Measurements from ENCODE around the gene CABLES1. TPM values are rescaled to one million over a fixed set of nuclear protein-coding genes. Genes with fewer than 3 reads are reported as not detected.
"Not testable (repeated sequence)": the region's sequence is repeated elsewhere in the genome, so short reads cannot be mapped to it uniquely, and the experiment has no call there.

CABLES1 gene
- total RNA-seq, 1 experiment from 2014 or later: 1.7 TPM

DNA sequence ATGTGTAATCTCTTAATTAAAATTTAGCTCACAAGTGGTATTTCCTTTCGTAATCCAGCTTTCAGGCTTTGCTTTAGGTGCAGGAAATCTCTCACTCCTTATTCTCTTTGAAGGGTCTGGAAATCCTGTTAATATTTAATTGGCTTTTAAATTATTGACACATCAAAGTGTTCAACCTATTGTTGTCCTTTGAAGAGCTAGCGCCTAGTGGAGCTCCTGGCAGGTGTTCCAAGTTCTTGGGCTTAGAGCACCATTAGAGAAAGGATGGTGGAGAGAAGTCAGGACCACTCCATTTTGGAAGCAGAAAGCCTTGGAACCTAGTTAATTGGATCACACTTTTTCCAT lies 92.4 kb downstream of the CABLES1 start:
- no peak for DNase-seq (ENCODE audit: low read depth)
- in situ Hi-C loops (cut with HindIII; ENCODE audit: low pct_unique_long_range_greater_than_20kb, low sequenced_read_pairs): no loop called here

DNA sequence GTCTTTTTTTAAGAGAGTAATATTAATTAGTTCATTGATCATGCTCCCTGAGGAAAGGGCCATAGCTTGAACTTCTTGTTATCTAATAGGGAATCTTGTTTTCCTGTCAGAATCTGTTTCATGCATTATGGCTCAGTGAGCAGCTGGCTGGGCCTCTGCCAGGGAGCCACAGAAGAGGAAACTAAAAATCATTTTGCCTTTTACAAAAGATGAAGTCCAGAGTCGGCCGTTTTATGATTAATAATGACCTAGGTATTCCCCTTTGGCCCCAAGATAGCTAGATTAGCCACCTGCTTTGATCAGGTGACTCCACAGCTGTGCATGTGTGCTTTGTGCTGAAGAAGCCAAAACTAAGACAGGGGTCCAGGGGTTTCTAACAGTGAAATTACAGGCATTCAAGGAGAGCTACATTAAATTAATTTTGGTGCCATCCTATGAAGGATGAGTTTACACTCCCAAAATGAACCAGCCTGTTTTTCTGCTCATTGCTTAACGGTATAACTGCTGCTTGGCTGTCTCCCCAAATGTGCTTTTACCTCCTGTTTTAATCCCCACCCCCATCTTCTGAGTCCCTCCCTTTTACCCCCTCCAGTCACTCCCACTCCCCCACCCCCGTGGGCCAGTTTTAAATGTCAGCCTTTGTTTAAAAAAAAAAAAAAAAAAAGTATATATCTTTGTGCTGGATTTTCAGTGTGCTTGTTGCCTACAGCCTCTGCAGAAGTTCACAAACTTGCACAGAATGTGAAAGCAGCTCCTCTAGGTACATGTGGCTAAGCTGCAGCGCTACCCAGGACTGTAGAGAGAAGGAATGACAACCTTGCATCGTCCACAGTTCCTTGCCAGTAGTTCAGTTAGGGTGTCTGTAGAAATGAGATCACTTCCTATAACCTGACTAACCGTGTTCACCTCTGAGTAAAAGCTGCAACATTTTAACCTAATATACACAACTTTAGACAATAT lies 93.1 kb downstream of the CABLES1 start:
- in situ Hi-C loops (cut with HindIII; ENCODE audit: low pct_unique_long_range_greater_than_20kb, low sequenced_read_pairs): no loop called here
- peak; percentile 3 for DNase-seq (ENCODE audit: low read depth)

DNA sequence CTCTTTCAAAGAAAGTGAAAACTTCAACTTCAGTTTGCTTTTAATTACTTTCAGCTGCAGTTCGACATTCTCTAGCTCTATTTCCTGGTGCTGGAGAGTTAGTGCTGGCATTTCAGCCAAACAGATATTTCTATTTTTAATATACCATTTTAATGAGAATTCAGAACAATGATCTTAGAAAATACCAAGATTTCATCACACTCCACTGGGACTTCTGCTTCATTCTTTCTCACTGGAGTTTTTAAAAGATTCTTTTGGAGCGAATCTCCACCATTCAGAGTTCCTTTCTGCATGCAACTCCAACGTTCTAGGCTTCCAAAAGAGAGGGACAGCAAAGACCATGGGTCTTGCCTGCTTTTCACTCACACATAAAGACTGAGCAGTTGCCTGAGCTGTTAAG lies 94.2 kb downstream of the CABLES1 start:
- in situ Hi-C loops (cut with HindIII; ENCODE audit: low pct_unique_long_range_greater_than_20kb, low sequenced_read_pairs): no loop called here
- DNase-seq (ENCODE audit: low read depth): no peak

DNA sequence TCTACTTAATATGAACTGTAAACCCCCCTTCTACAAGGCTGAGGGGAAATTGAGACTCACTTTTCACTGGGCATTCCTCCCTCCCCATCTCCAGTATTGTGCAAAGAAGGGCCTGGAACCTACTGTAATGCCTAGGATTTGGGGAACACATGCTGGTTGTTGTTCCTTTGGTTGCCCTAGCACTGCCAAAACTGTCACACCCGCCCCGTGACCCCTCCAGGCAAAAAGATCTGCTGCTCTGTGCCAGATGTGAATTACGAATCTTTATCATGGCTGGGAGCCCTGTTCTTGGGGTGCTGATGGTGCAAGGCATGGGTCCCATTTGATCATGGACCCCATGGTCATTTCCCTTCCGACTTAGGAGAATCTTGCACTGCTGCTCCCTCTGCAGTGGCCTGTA lies 95.4 kb downstream of the CABLES1 start:
- in situ Hi-C loops (cut with HindIII; ENCODE audit: low pct_unique_long_range_greater_than_20kb, low sequenced_read_pairs): no loop called here
- DNase-seq (ENCODE audit: low read depth): no peak

DNA sequence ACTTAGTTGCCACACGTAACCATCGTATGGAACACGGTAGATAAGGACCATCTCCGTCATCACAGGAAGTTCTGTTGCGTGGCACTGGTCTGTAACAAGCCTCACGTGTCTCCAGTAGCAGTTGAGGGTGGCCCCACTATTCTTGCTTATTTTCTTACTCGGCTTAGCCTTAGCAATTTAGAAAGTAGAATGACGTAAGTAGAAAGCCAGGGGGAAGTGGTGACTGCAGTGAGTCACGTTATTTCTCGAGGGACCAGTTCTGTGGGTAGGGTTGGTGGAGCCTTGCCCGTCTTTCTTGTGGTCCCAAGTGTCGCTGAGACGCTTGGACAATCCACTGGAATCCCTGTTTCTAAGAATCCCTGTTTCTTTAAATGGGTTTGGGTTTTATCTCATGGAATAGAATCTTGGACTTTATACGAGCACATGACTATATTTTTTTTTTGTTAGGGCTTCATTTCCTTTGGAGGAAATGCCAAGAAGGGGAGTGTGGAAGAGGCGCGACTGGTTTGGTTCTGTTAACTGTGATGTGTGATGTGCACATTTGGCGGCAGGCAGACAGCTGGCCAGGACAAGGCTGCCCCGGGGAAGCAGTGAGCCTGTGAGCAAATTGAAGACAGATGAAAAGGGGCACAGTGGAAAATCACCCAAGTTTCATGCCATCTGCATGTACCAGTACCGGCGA lies 96.2 kb downstream of the CABLES1 start:
- no peak for DNase-seq (ENCODE audit: low read depth)
- in situ Hi-C loops (cut with HindIII; ENCODE audit: low pct_unique_long_range_greater_than_20kb, low sequenced_read_pairs): no loop called here

DNA sequence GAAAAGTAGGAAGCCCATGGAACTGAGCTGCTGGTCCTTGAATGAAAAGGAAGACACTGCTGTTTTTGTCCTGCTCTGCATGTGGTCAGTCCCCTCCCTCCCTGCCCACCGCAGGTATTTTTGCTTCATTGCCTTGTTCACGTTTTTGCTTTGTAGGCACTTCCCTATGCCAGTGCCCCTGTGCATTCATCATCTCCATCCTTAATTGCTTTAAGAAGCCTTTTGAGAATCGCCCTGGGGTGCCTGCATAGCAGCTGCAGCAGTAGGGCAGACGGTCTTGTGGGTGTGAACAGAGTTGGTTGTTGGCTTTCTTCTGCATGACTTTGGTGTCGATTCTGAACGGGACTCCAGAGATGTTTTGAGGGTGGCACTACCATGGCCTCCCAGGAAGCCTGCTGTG lies 97.0 kb downstream of the CABLES1 start:
- in situ Hi-C loops (cut with HindIII; ENCODE audit: low pct_unique_long_range_greater_than_20kb, low sequenced_read_pairs): no loop called here

DNA sequence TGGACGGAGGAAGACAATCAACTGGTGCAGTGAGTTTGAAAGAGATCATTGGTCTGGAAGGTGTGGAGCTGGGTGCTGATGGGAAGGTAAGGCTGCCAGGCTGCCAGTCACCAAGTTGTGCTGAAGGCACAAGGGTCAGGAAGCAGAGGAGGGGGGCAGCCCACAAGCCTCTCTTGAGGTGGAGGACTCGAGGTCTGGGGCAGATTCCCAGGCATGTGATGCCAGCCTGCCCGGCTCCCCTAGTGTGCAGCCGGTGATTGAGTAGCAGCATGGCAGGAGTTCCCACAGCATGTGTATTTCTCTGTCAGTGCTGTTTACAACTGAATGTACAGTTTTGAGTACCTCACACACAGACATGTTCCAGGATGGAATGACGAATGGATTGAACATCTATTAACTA lies 99.3 kb downstream of the CABLES1 start:
- no peak for DNase-seq (ENCODE audit: low read depth)
- in situ Hi-C loops (cut with HindIII; ENCODE audit: low pct_unique_long_range_greater_than_20kb, low sequenced_read_pairs): no loop called here

More for the DNA sequence above, 97.0 kb downstream of the CABLES1 start:
- DNase-seq (ENCODE audit: low read depth): no peak

DNA sequence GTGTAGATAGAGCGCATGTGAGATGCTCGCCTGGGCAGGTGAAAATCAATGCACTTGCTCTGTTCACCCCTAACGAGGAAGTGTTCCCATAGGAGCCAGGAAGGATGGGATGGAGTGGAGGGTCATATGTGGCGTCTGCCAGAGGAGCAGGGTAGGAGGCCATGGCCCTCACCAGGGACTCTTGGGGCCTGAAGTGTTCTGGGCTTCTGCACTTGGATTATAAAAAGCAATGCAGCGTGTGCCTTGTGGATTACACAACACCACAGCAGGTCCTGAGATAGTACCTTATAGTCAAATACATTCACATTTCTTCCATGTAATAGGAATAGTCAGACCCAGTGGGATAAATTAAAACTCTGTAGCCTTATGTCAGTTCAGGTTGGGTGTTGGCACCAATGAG lies 100.1 kb downstream of the CABLES1 start:
- in situ Hi-C loops (cut with HindIII; ENCODE audit: low pct_unique_long_range_greater_than_20kb, low sequenced_read_pairs): no loop called here

DNA sequence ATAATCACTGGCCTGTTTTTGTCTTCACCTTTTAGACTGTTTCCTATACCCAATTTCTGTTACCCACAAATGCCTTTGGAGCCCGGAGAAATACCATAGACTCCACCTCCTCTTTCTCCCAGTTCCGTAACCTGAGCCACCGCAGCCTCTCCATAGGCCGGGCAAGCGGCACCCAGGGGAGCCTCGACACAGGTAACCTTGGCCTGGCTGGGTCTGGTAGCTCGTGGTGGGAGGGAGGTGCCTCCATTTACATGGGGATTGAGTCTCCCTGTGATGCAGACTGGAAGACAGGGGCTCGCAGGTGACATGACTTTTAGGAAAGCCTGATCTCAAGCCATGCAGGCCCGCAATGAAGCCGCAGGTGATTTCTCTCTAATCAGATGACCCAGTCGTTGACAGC lies 100.6 kb downstream of the CABLES1 start:
- DNase-seq (ENCODE audit: low read depth): no peak
- in situ Hi-C loops (cut with HindIII; ENCODE audit: low pct_unique_long_range_greater_than_20kb, low sequenced_read_pairs): no loop called here

More for the DNA sequence above, 100.1 kb downstream of the CABLES1 start:
- DNase-seq (ENCODE audit: low read depth): no peak

DNA sequence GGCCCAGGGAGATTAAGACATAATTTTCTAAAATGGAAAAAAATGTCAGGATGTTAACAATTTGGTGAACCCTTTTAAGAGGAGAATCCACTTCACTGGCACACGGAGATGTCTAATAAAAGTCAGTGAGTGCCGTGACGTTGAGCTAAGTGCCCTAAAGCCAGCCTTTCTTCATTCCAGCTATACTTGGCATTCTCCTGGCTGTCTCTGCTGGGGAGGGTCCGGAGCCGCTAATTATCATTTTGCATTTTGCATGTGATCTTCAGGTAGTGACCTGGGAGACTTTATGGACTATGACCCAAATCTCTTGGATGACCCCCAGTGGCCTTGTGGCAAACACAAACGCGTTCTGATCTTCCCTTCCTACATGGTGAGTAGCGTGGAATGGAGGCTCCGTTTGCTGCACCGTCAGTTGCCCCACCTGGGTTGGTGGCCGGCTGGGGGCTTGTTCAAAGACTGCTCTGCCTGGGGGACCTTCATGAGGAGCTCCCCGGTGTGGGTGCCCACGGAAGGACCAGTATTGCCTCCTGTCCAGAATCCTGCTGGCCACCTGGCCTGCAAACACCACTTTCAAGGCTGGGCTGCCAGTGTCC lies 101.7 kb downstream of the CABLES1 start:
- in situ Hi-C loops (cut with HindIII; ENCODE audit: low pct_unique_long_range_greater_than_20kb, low sequenced_read_pairs): no loop called here
- no peak for DNase-seq (ENCODE audit: low read depth)

DNA sequence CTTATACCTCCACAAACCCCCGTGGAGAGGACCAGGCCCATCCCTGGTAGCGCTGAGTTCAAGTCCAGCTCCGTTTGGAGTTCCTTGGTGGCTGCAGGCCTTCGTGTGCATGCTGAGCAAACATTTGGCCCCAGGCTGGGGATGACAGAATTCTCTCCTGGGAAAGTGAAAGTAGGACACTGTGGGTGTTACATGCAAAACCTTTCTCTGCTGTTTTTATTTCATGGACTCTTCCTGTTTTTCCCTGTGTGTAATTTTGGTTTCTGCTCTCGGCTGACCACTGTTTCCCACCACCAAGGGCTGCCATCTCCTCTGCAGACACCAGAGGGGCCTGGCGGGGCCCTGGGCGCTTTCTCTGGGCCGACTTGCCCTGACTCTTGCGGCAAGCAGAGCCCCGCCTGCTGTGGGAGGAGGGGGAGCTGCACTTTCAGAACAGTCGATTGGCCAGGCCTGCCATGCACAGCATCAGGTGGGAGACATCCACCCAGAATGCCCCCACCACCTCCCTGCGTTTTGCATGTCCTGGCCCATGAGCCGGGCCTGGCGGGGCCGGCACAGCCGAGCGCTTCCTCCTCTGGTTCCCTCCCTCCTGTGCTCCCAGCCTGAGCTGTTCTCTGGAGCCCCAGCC lies 102.4 kb downstream of the CABLES1 start:
- in situ Hi-C loops (cut with HindIII; ENCODE audit: low pct_unique_long_range_greater_than_20kb, low sequenced_read_pairs): no loop called here
- DNase-seq (ENCODE audit: low read depth): no peak

DNA sequence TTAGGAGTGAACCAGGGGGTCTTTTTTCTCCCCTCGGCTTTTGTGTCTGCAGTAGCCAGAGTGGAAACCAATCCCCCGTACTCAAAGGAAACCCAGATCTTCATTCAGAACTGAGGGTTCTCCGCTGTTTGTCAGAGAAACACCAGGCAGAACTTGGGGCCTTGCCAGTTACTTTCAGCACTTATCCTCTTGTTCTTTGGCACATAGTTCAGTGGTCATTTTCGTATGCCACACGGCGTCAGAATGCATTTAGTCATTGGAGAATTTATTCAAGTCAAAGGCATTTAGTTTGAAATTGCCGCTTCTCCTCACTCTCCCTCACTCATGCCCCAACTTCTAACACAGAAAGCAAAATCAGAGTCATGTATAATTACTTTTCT lies 102.9 kb downstream of the CABLES1 start:
- DNase-seq (ENCODE audit: low read depth): no peak
- in situ Hi-C loops (cut with HindIII; ENCODE audit: low pct_unique_long_range_greater_than_20kb, low sequenced_read_pairs): no loop called here

DNA sequence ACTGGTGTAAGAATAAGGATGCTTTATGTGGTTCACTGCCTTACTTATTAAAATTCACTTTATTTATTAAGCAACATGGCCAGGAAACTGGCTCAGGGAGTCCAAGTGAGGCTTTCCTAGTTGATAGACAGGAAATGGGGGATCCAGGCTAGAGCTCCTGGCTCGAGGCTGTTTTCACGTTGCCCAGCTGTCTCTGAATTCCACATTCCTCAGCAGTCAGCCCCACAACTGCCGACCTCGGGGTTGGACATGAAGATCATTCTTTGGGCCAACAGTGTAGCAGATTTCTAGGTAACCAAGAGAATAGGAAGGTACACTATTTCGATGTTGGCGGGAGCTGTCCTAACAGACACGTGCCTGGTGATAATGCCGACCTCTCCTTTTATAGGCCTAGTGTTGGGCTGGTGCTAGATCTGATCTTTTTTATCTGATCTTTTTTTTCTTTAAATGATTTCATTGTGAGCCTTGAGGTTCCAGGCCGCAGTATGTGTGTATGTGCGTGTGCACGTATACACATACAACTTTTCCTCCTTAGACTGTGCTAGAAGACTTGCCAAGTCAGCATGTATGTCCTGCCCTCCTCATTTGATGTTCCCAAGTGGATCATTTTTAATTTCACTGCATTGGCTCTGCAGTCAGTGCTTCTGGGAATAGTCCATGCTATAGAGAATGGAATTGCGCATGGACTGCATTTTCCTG lies 103.5 kb downstream of the CABLES1 start:
- in situ Hi-C loops (cut with HindIII; ENCODE audit: low pct_unique_long_range_greater_than_20kb, low sequenced_read_pairs): no loop called here
- DNase-seq (ENCODE audit: low read depth): no peak

DNA sequence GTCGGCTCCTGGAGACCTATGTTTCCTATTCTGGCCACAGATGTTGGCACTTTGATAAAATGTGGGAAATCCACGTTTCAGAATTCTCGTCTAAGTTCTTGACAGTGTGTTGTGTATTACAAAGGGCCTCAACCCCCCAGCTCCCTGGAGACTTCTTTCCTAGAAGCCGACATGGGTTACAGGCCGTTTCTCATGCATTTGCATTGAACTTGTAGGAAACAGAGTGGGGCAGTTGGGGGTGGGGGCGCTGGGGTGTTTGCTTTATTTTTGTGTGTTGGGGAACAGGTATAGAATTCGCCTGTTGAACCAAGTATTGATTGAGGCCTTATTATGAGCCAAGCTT lies 104.0 kb downstream of the CABLES1 start:
- in situ Hi-C loops (cut with HindIII; ENCODE audit: low pct_unique_long_range_greater_than_20kb, low sequenced_read_pairs): no loop called here
- no peak for DNase-seq (ENCODE audit: low read depth)

DNA sequence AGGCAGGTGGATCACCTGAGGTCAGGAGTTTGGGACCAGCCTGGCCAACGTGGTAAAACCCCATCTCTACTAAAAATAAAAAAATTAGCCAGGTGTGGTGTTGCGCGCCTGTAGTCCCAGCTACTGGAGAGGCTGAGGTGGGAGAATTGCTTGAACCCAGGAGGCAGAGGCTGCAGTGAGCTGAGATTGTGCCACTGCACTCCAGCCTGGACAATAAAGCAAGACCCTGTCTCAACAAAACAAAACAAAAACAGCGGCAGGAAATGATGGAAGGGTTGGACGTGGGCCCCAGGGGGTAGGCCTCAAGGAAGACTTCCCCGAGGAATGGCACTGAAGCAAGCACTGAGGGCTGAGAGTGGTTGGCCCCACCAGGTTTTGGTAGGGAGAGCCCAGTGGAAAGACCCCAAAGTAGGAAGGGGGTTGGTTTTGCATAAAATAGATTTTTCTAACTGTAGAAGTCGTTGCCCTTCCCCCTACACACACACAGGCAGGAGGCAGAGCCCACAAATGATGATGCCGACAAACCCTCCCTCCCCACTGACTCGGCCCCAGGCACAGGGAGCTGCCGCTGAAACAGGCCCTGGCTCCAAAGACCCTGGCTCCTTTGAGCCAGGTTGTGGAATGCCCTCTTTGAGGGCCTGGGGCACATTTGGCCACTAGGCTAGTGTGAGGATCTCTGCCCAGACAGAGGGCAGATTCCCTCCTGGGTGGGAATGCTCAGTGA lies 104.8 kb downstream of the CABLES1 start:
- no peak for DNase-seq (ENCODE audit: low read depth)
- in situ Hi-C loops (cut with HindIII; ENCODE audit: low pct_unique_long_range_greater_than_20kb, low sequenced_read_pairs): no loop called here

DNA sequence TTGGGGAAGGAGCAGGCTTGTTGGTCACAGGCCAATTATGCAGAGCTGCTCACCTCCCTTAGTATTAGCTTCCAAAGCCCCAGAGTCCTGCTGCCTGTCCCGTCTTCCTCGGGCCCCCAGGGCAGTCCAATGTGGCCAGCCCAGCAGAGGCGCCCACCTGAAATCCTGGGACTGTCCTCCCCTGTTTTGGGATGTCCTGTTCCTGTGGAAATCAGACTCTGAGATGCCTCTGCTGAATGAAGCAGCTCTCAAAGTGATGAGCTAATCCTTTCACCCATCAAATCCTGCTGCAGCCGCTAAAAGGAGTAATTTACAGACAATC lies 105.3 kb downstream of the CABLES1 start:
- in situ Hi-C loops (cut with HindIII; ENCODE audit: low pct_unique_long_range_greater_than_20kb, low sequenced_read_pairs): no loop called here
- no peak for DNase-seq (ENCODE audit: low read depth)

DNA sequence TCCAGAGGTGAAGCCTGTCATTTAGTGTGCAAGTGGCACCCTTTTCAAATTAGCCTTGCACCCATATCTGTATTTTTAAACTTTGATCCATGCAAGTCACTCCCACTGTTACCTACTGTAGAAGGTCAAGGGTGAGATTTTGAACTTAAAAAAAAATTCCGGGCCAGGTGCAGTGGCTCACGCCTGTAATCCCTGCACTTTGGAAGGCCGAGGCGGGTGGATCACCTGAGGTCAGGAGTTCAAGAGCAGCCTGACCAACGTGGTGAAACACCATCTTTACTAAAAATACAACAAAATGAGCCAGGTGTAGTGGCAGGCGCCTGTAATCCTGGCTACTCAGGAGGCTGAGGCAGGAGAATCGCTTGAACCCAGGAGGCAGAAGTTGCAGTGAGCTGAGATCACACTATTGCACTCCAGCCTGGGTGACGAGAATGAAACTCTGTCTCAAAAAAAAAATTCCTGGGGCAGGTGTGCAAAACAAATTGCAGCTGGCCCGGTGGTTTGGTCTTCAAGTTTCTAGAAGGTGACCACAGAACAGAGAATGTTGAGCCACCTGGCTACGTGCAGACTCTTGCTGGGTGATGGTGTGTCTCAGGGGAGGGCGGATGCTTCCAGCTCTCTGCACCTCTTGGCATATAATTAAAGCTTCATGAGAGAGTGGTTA lies 106.7 kb downstream of the CABLES1 start:
- in situ Hi-C loops (cut with HindIII; ENCODE audit: low pct_unique_long_range_greater_than_20kb, low sequenced_read_pairs); DNase-seq (ENCODE audit: low read depth): not testable (repeated sequence)

DNA sequence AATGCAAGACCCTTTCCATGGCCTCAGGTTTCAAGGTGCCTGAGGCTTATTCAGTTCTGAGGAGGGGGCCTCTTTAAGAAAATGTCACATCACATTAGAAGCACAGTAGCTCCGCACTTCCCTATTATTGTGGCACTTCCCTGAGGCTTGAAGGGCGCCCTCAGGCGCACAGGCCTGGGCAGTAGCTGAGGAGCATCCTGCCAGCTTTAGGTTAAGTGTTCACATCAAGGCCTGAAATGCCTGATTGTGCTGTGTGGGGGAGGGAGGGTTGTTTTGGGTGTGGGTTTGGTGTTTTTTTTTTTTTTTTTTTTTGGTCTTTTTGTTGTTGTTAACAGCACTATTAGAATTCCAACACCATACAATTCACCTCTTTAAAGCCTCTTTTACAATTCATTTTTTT lies 107.9 kb downstream of the CABLES1 start:
- DNase-seq (ENCODE audit: low read depth): no peak
- in situ Hi-C loops (cut with HindIII; ENCODE audit: low pct_unique_long_range_greater_than_20kb, low sequenced_read_pairs): no loop called here
